SU-DHL-6 (cell line): ENCODE measurements around the gene EZR.

Experiments
- H2AFZ ChIP-seq: fragments of 200-600 bp; sonication (generic); 2 replicates; pipeline ENCODE4 v1.6.1; 2014; ENCODE audit warnings: low read depth, mild to moderate bottlenecking, moderate library complexity, mixed read lengths, antibody characterized with exemption, low read length; ENCODE audit not compliant: severe bottlenecking
- H3F3A ChIP-seq: fragments of 200-600 bp; shearing (Covaris generic); 2 replicates; pipeline ENCODE4 v1.6.0; 2016; ENCODE audit warnings: antibody characterized with exemption, mild to moderate bottlenecking; ENCODE audit not compliant: insufficient read depth
- H3K27ac ChIP-seq: fragments of 200-600 bp; sonication (generic); 2 replicates; pipeline ENCODE4 v1.5.1; 2016; ENCODE audit warnings: low read depth, mild to moderate bottlenecking, low read length, moderate library complexity, mixed read lengths
- H3K27me3 ChIP-seq: fragments of 200-600 bp; sonication (generic), shearing (Covaris generic); 2 replicates; pipeline ENCODE4 v1.6.0; 2014; ENCODE audit warnings: mild to moderate bottlenecking, low read length
- H3K36me3 ChIP-seq: fragments of 200-600 bp; sonication (generic); 2 replicates; pipeline ENCODE4 v1.6.1; 2014; ENCODE audit warnings: mild to moderate bottlenecking, low read length, mixed read lengths
- H3K4me2 ChIP-seq: fragments of 300-600, 200-600 bp; shearing (Covaris generic), sonication (generic); 2 replicates; pipeline ENCODE4 v1.6.0; 2014; ENCODE audit warnings: low read length, low read depth, mild to moderate bottlenecking; ENCODE audit not compliant: poor library complexity, severe bottlenecking
- H3K4me3 ChIP-seq: fragments of 200-600 bp; sonication (generic); 2 replicates; pipeline ENCODE4 v1.5.1; 2014; ENCODE audit warnings: antibody characterized with exemption, low read length, mild to moderate bottlenecking, mixed read lengths; ENCODE audit not compliant: insufficient read depth, poor library complexity, severe bottlenecking
- H3K79me2 ChIP-seq: fragments of 200-600 bp; sonication (generic); 2 replicates; pipeline ENCODE4 v1.6.1; 2014; ENCODE audit warnings: mild to moderate bottlenecking, low read length, moderate library complexity; ENCODE audit not compliant: insufficient read depth
- H3K9ac ChIP-seq: fragments of 200-600 bp; sonication (generic); 2 replicates; pipeline ENCODE4 v1.7.0; 2014; ENCODE audit warnings: mild to moderate bottlenecking, low read length
- H3K9me2 ChIP-seq: fragments of 200-600 bp; sonication (generic); replicated peaks from 2 replicates; pipeline ENCODE4 v1.6.1; 2014; ENCODE audit warnings: low read length; ENCODE audit not compliant: insufficient read depth
- H3K9me3 ChIP-seq: fragments of 200-600 bp; sonication (generic); 2 replicates; pipeline ENCODE4 v1.6.1; 2014; ENCODE audit warnings: low read length, mixed read lengths; ENCODE audit not compliant: insufficient read depth
- H4K20me1 ChIP-seq: fragments of 200-600 bp; sonication (generic); 2 replicates; pipeline ENCODE4 v1.6.1; 2014; ENCODE audit warnings: low read depth, mild to moderate bottlenecking, antibody characterized with exemption, low read length, moderate library complexity, mixed read lengths
- EZH2phosphoT487 ChIP-seq: fragments of 200-600 bp; sonication (generic), shearing (Covaris generic); conservative IDR thresholded peaks from 2 replicates; pipeline ENCODE4 v1.6.1; 2018; ENCODE audit warnings: mild to moderate bottlenecking, antibody characterized with exemption, low read length, moderate library complexity, mixed read lengths
- TF ChIP-seq, protein P1 (sequence below): fragments of 200-600 bp; sonication (generic); IDR thresholded peaks from one replicate; pipeline ENCODE4 v1.5.1; 2017; ENCODE audit warnings: antibody characterized with exemption, mild to moderate bottlenecking, low read length, moderate library complexity; ENCODE audit not compliant: insufficient read depth, poor library complexity, severe bottlenecking

The EZR gene

DNA sequence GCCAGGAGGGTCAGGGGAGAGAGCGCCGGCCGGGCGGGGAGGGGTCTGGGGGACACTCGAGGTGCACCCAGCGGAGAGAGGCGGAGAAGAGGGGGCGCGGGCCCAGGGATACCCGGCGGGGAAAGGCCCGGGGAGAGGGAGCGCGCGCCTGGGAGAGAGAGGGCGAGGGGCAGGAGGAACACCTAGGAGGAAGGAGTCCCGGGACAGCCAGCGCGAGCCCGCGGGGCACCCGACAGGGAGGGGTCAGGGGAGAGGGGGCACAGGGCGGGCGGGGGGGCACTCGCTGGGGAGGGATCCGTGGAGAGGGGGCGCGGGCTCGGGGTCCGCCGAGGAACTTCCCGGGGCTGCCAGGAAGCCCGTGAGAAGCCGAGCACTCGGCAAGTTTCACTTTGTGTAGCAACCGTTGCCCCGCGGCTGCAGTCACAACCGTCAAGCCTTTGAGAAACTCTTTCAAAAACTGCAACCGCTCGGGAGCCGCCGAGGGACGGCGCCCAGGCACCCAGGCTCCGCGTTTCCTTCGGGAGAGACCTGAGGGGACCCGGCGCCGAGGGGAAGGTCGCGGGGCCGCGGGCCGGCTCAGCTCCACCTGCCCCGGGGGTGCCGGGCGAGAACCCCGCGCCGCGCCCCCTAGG lies 471 bp downstream of the EZR start:
- Histone ChIP-seq H3K9ac (peak overlapping the region; percentile 87), H4K20me1 (peaks cover 11% of the 10 kb centered on the region; the same call in 1 of the 2 replicates), H3K4me2 (peak overlapping the region; percentile 63), H3K4me3 (peak overlapping the region; percentile 76), H3K27me3 (no peaks in the 10 kb centered on the region), H3K9me2 (no peaks in the 10 kb centered on the region), H2AFZ (no peak overlapping the region), H3F3A (peaks cover 31% of the 10 kb centered on the region), H3K9me3 (no peaks in the 10 kb centered on the region), H3K27ac (peak overlapping the region; percentile 96), H3K36me3 (peaks cover 13% of the 10 kb centered on the region), H3K79me2 (peaks cover 48% of the 10 kb centered on the region)
- no peak for TF ChIP-seq EZH2phosphoT487
- TF ChIP-seq, protein P1, sequence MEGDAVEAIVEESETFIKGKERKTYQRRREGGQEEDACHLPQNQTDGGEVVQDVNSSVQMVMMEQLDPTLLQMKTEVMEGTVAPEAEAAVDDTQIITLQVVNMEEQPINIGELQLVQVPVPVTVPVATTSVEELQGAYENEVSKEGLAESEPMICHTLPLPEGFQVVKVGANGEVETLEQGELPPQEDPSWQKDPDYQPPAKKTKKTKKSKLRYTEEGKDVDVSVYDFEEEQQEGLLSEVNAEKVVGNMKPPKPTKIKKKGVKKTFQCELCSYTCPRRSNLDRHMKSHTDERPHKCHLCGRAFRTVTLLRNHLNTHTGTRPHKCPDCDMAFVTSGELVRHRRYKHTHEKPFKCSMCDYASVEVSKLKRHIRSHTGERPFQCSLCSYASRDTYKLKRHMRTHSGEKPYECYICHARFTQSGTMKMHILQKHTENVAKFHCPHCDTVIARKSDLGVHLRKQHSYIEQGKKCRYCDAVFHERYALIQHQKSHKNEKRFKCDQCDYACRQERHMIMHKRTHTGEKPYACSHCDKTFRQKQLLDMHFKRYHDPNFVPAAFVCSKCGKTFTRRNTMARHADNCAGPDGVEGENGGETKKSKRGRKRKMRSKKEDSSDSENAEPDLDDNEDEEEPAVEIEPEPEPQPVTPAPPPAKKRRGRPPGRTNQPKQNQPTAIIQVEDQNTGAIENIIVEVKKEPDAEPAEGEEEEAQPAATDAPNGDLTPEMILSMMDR: no peak

DNA sequence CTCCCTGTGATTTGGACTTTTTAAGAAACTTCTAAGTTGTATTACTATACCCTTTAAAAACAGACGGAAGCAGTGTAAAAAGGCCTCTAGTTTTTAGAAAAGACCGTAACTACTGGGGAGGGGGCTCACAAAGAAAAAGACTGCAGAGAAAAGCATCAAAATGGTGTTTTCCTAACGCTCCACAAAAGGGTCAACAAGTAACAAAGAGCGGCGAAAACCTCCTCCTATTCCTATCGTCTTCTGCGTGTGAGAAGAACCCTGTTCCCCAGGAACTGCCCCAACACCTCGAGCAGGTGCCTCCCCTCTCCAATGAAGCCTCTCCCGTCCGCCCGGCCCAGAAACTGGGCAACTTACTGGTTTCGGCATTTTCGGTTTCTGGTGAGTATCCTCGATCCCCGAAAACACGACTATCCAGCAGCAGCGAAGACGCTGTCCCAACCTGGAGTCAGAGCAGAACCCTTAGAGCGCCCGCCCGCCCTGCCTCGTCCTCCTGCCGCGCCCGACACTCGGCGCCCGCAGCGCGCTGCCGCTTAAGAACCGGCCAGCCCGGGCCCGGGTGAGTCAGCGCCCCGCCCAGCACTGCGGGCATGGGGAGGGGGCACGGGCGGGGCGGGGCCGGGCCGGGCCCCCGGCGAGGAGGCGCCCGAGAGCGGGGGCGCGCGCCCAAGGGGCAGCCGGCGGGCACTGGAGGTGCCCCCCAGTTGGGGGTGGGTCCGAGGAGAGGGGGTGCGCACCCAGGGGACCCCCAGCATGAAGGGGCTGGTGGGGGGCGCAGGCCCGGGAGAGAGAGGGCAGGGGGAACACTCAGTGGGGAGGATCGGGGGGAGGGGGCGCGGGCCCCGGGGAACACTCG lies 1.2 kb downstream of the EZR start:
- H3K4me3 ChIP-seq: peak overlapping the region; percentile 76
- H3K27ac ChIP-seq: peak overlapping the region; percentile 96
- peak overlapping the region; percentile 63 for H3K4me2 ChIP-seq
- peaks cover 13% of the 10 kb centered on the region for H3K36me3 ChIP-seq
- TF ChIP-seq, protein P1: no peak
- no peak for TF ChIP-seq EZH2phosphoT487
- H3F3A ChIP-seq: peaks cover 38% of the 10 kb centered on the region
- H3K9me2 ChIP-seq: no peaks in the 10 kb centered on the region
- peaks cover 18% of the 10 kb centered on the region; the same call in 1 of the 2 replicates for H4K20me1 ChIP-seq
- peaks cover 56% of the 10 kb centered on the region for H3K79me2 ChIP-seq
- no peaks in the 10 kb centered on the region for H3K27me3 ChIP-seq
- H3K9ac ChIP-seq: peak overlapping the region; percentile 87
- no peaks in the 10 kb centered on the region for H3K9me3 ChIP-seq
- H2AFZ ChIP-seq: no peak overlapping the region

DNA sequence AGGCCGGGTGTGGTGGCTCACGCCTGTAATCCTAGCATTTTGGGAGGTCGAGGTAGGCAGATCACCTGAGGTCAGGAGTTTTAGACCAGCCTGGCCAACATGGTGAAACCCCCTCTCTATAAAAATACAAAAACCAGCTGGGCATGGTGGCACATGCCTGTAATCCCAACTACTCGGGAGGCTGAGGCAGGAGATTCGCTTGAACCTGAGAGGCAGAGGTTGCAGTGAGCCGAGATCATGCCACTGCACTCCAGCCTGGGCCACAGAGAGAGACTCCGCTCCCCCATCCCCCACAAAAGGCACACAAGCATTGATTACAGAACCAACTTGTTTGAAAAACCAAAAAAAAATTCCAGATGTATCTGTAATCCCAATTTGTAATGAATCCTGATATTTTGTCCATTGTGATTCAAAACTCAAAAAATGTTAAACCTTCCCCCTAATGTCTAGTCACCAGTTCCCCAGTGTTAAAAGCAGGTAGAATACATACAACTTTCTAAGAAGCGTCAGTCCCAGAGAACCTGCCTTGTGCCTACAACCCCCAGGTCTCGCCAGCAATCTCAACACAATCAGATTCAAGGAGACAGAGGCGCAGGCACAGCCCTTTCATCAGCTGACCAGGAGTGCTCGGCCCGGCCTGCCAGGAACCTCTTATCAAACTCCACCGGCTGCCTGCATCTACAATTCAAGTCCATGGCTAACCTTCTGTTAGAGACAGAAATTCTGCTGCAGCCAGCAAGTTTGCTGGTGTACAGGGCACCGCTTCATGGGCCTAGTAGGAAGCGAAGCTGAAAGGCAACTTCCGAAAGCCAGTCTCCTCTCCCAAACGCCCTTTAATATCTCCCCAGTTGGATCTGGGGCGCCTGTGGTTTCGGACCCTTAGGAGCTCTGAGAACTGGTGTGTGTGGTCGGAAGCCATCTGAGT lies 2.1 kb downstream of the EZR start:
- no peaks in the 10 kb centered on the region for H3K9me2 ChIP-seq
- H3F3A ChIP-seq: peaks cover 47% of the 10 kb centered on the region
- peaks cover 18% of the 10 kb centered on the region; the same call in 1 of the 2 replicates for H4K20me1 ChIP-seq
- peaks cover 13% of the 10 kb centered on the region for H3K36me3 ChIP-seq
- peak overlapping the region; percentile 76 for H3K4me3 ChIP-seq
- no peak for TF ChIP-seq EZH2phosphoT487
- TF ChIP-seq, protein P1: no peak
- H3K79me2 ChIP-seq: peaks cover 64% of the 10 kb centered on the region
- H3K27ac ChIP-seq: peak overlapping the region; percentile 96
- H2AFZ ChIP-seq: no peak overlapping the region
- H3K4me2 ChIP-seq: peak overlapping the region; percentile 63
- no peaks in the 10 kb centered on the region for H3K9me3 ChIP-seq
- no peaks in the 10 kb centered on the region for H3K27me3 ChIP-seq
- H3K9ac ChIP-seq: peak overlapping the region; percentile 87
